ENCODE data around the gene C1orf50. TPM values are rescaled to one million over a fixed set of nuclear protein-coding genes. Genes with fewer than 3 reads are reported as not detected.

C1orf50 gene
- total RNA-seq, 1 experiment from 2014 or later, result 7.7 TPM

GRCh38 chr1:42730002-42730401 lies 37.0 kb upstream of the C1orf50 start:
- Histone ChIP-seq H3K4me1 (ENCODE audit: insufficient read depth, low read length) (no peaks in the 10 kb centered on the region; the same call in 1 of the 2 replicates), H3K79me1 (ENCODE audit: insufficient read depth, low read depth, low read length, poor library complexity, severe bottlenecking) (no peaks in the 10 kb centered on the region), H4K8ac (replicated peaks; ENCODE audit: insufficient read length, low read depth, low read length) (no peak overlapping the region), H2BK5ac (ENCODE audit: insufficient read length, low read length) (no peak overlapping the region), H4K5ac (ENCODE audit: insufficient read length, low read depth, low read length) (no peak overlapping the region), H3K27me3 (ENCODE audit: insufficient read depth, low read length) (no peaks in the 10 kb centered on the region), H4K20me1 (ENCODE audit: control insufficient read depth, insufficient read depth, insufficient read length) (no peaks in the 10 kb centered on the region), H3K56ac (ENCODE audit: insufficient read length, low read depth, low read length) (no peak overlapping the region), H2BK15ac (ENCODE audit: low read depth, low read length) (no peak overlapping the region), H3K4ac (ENCODE audit: low read depth, low read length) (no peak overlapping the region), H2AK5ac (ENCODE audit: insufficient read length, low read length) (no peak overlapping the region), H3K23me2 (ENCODE audit: insufficient read length, low read depth, low read length, poor library complexity, severe bottlenecking) (no peaks in the 10 kb centered on the region), H2AFZ (ENCODE audit: low read length) (no peak overlapping the region), H3K14ac (ENCODE audit: insufficient read depth, low read length) (no peak overlapping the region), H3K79me2 (ENCODE audit: insufficient read depth, low read length) (no peaks in the 10 kb centered on the region), H4K91ac (ENCODE audit: insufficient read length, low read depth, low read length) (no peak overlapping the region), H2BK12ac (ENCODE audit: insufficient read length, low read depth, low read length) (no peak overlapping the region), H2BK20ac (ENCODE audit: low read depth, low read length, poor library complexity, severe bottlenecking) (no peak overlapping the region), H3K27ac (ENCODE audit: insufficient read length, low read depth, low read length) (no peak overlapping the region), H2BK120ac (ENCODE audit: low read depth, low read length, poor library complexity, severe bottlenecking) (no peak overlapping the region), H3K4me2 (ENCODE audit: insufficient read depth, insufficient read length, low read length) (no peak overlapping the region), H3K18ac (ENCODE audit: insufficient read length, low read depth, low read length) (no peak overlapping the region), H3K9me3 (ENCODE audit: control insufficient read depth, low read depth, low read length) (no peaks in the 10 kb centered on the region), H3K9ac (ENCODE audit: extremely low read depth, insufficient read length, low read length) (no peak overlapping the region), H3K23ac (ENCODE audit: insufficient read length, low read depth, low read length) (no peak overlapping the region), H3T11ph (ENCODE audit: low read length) (no peak overlapping the region)
- Mint-ChIP-seq H3K36me3 (ENCODE audit: insufficient read depth in 1 of 3, low read depth in 3 of 3) (peaks cover 0 to 3% (median 0%) of the 10 kb centered on the region in 3 experiments; a peak in 2 of 7 replicates), H3K27ac (no peak overlapping the region), H3K4me1 (peaks cover 11 to 26% of the 10 kb centered on the region in 2 experiments), H3K9me3 (no peaks in the 10 kb centered on the region), H3K27me3 (ENCODE audit: low read depth) (no peaks in the 10 kb centered on the region; the same call in 1 of the 2 replicates), H3K4me3 (peak overlapping the region in 1 of 2 experiments; percentile 39; a peak in 1 of 5 replicates)
- TF ChIP-seq, protein P1, sequence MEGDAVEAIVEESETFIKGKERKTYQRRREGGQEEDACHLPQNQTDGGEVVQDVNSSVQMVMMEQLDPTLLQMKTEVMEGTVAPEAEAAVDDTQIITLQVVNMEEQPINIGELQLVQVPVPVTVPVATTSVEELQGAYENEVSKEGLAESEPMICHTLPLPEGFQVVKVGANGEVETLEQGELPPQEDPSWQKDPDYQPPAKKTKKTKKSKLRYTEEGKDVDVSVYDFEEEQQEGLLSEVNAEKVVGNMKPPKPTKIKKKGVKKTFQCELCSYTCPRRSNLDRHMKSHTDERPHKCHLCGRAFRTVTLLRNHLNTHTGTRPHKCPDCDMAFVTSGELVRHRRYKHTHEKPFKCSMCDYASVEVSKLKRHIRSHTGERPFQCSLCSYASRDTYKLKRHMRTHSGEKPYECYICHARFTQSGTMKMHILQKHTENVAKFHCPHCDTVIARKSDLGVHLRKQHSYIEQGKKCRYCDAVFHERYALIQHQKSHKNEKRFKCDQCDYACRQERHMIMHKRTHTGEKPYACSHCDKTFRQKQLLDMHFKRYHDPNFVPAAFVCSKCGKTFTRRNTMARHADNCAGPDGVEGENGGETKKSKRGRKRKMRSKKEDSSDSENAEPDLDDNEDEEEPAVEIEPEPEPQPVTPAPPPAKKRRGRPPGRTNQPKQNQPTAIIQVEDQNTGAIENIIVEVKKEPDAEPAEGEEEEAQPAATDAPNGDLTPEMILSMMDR (conservative IDR thresholded peaks at IDR 0.05), result peak; percentile 21; the same call in 1 of the 3 replicates
- WGBS (ENCODE audit: extremely low coverage, insufficient read length, low lambda C conversion rate), result no CpG with 5 or more reads among the region's 3 CpGs
- no peak for DNase-seq
